ENCODE data around the gene LPIN1. TPM values are rescaled to one million over a fixed set of nuclear protein-coding genes. Genes with fewer than 3 reads are reported as not detected.

Gene LPIN1
- total RNA-seq, 1 experiment from 2014 or later, result 4.4 TPM

- H3K9me3 Mint-ChIP-seq, result peaks cover 0 to 2% of the 10 kb centered on the region in 2 experiments; a peak in 2 of 5 replicates
- H3K4me3 Mint-ChIP-seq, result no peak overlapping the region
- no peaks in the 10 kb centered on the region for H4K20me1 ChIP-seq (ENCODE audit: control insufficient read depth, insufficient read depth, insufficient read length)
- no peak overlapping the region for H4K8ac ChIP-seq (replicated peaks; ENCODE audit: insufficient read length, low read depth, low read length)
- H2BK120ac ChIP-seq (ENCODE audit: low read depth, low read length, poor library complexity, severe bottlenecking), result no peak overlapping the region
- no peak overlapping the region for H3T11ph ChIP-seq (ENCODE audit: low read length)
- no peak overlapping the region for H3K27ac Mint-ChIP-seq
- no peak overlapping the region for H3K23ac ChIP-seq (ENCODE audit: insufficient read length, low read depth, low read length)
- no peaks in the 10 kb centered on the region for H3K79me1 ChIP-seq (ENCODE audit: insufficient read depth, low read depth, low read length, poor library complexity, severe bottlenecking)
- H3K36me3 Mint-ChIP-seq (ENCODE audit: insufficient read depth in 1 of 3, low read depth in 3 of 3), result no peaks in the 10 kb centered on the region; a peak in 2 of 7 replicates
- H3K27me3 Mint-ChIP-seq (ENCODE audit: low read depth), result peaks cover 31% of the 10 kb centered on the region
- peaks cover 57 to 58% of the 10 kb centered on the region in 2 experiments for H3K4me1 Mint-ChIP-seq
- no peaks in the 10 kb centered on the region for H3K9me3 ChIP-seq (ENCODE audit: control insufficient read depth, low read depth, low read length)
- H3K4me2 ChIP-seq (ENCODE audit: insufficient read depth, insufficient read length, low read length), result no peak overlapping the region
- no peak overlapping the region for H3K27ac ChIP-seq (ENCODE audit: insufficient read length, low read depth, low read length)
- no peak for TF ChIP-seq CTCF (conservative IDR thresholded peaks at IDR 0.05)
- H4K5ac ChIP-seq (ENCODE audit: insufficient read length, low read depth, low read length), result no peak overlapping the region
- no peak overlapping the region for H3K14ac ChIP-seq (ENCODE audit: insufficient read depth, low read length)
- no peak overlapping the region for H3K4ac ChIP-seq (ENCODE audit: low read depth, low read length)
- no peak overlapping the region for H2BK15ac ChIP-seq (ENCODE audit: low read depth, low read length)
- no peak overlapping the region for H3K9ac ChIP-seq (ENCODE audit: extremely low read depth, insufficient read length, low read length)
- no peaks in the 10 kb centered on the region for H3K27me3 ChIP-seq (ENCODE audit: insufficient read depth, low read length)
- H2BK12ac ChIP-seq (ENCODE audit: insufficient read length, low read depth, low read length), result no peak overlapping the region
- DNase-seq, result no peak
- no peak overlapping the region for H2BK20ac ChIP-seq (ENCODE audit: low read depth, low read length, poor library complexity, severe bottlenecking)
- H4K91ac ChIP-seq (ENCODE audit: insufficient read length, low read depth, low read length), result no peak overlapping the region
- no peak overlapping the region for H2AFZ ChIP-seq (ENCODE audit: low read length)
- no peak overlapping the region for H3K18ac ChIP-seq (ENCODE audit: insufficient read length, low read depth, low read length)
- no peak overlapping the region for H2BK5ac ChIP-seq (ENCODE audit: insufficient read length, low read length)
- H3K56ac ChIP-seq (ENCODE audit: insufficient read length, low read depth, low read length), result no peak overlapping the region
- H3K4me1 ChIP-seq (ENCODE audit: insufficient read depth, low read length), result peaks cover 18% of the 10 kb centered on the region
- no peaks in the 10 kb centered on the region for H3K23me2 ChIP-seq (ENCODE audit: insufficient read length, low read depth, low read length, poor library complexity, severe bottlenecking)
- H3K79me2 ChIP-seq (ENCODE audit: insufficient read depth, low read length), result peaks cover 1% of the 10 kb centered on the region; the same call in 1 of the 2 replicates
- no CpG with 5 or more reads among the region's 13 CpGs for WGBS (ENCODE audit: extremely low coverage, insufficient read length, low lambda C conversion rate)
- no peak overlapping the region for H2AK5ac ChIP-seq (ENCODE audit: insufficient read length, low read length)
Measured at GRCh38 chr2:11749646-11750349, 3.4 kb downstream of the LPIN1 start.

Data from H9 (cell line).